ENCODE results near the gene PTPN4.

The PTPN4 gene

GRCh38 chr2:119836455-119837142, 76.9 kb downstream of the PTPN4 start:
- FAIRE-seq = no peak
- no peak for DNase-seq (ENCODE audit: insufficient read length, low spot score)
- TF ChIP-seq CTCF (IDR thresholded peaks at IDR 0.05; ENCODE audit: insufficient read depth, missing control alignments) = no peak

DNA sequence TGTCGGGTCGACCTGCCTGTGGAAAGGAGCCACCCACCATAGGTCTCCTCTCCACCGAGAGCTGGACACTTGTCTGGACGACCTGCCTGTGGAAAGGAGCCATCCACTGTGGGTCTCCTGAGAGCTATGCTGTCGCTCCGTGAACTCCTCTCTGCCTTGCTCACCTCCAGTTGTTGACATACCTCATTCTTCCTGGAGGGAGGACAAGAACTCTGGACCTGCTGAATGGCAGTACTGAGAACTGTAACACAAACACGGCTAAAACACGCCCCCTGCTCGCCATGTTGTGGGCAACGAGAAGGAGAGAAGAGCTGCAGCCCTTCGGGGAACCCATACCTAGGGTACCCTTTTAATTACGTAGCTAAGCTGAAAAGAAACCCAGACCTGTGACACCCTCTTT, 77.6 kb downstream of the PTPN4 start:
- DNase-seq (ENCODE audit: insufficient read length, low spot score) (no peak), FAIRE-seq (no peak)
- no peak for TF ChIP-seq CTCF (IDR thresholded peaks at IDR 0.05; ENCODE audit: insufficient read depth, missing control alignments)

- FAIRE-seq = no peak
- DNase-seq (ENCODE audit: insufficient read length, low spot score) = no peak
- TF ChIP-seq CTCF (IDR thresholded peaks at IDR 0.05; ENCODE audit: insufficient read depth, missing control alignments) = no peak
Observed at GRCh38 chr2:119837759-119838158, 78.0 kb downstream of the PTPN4 start.

GRCh38 chr2:119838179-119838578, 78.5 kb downstream of the PTPN4 start:
- FAIRE-seq (no peak), DNase-seq (ENCODE audit: insufficient read length, low spot score) (no peak)
- TF ChIP-seq CTCF (IDR thresholded peaks at IDR 0.05; ENCODE audit: insufficient read depth, missing control alignments) = no peak

DNA sequence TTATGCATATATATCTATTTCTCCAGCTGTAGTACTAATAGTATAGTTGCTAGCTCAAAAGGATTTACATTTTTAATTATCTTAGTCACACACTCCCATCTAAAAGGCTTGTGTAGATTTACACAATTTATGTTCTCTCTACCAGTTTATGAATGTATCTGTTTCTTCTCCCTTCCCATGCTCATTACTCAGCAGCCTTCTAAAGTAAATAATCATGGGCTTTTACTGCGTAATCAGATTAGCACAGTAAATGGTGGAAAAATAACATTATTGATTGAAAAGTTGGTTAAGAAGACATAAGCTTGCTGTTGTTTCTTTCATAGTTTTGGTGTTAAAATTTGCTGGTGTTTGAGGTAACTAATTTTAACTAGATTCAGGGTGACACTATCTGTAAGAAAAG, 81.8 kb downstream of the PTPN4 start:
- FAIRE-seq (peak; percentile 92), DNase-seq (ENCODE audit: insufficient read length, low spot score) (no peak)
- TF ChIP-seq CTCF (IDR thresholded peaks at IDR 0.05; ENCODE audit: insufficient read depth, missing control alignments) = no peak

GRCh38 chr2:119846021-119846420, 86.3 kb downstream of the PTPN4 start:
- FAIRE-seq (no peak), DNase-seq (ENCODE audit: insufficient read length, low spot score) (no peak)
- no peak for TF ChIP-seq CTCF (IDR thresholded peaks at IDR 0.05; ENCODE audit: insufficient read depth, missing control alignments)

- no peak for FAIRE-seq
- DNase-seq (ENCODE audit: insufficient read length, low spot score) = no peak
- no peak for TF ChIP-seq CTCF (IDR thresholded peaks at IDR 0.05; ENCODE audit: insufficient read depth, missing control alignments)
Observed at GRCh38 chr2:119849838-119850565, 90.3 kb downstream of the PTPN4 start.

All from D721Med (cell line).